Hepatocyte (in vitro differentiated cells): Measurements from ENCODE around the gene NELFCD. TPM values are rescaled to one million over a fixed set of nuclear protein-coding genes. Genes with fewer than 3 reads are reported as not detected.
"Not testable (repeated sequence)": the region's sequence is repeated elsewhere in the genome, so short reads cannot be mapped to it uniquely, and the experiment has no call there.

Source experiments
- DNase-seq: peaks from one replicate; pipeline ENCODE4 v3.0.0-alpha.2; 2016; ENCODE audit warnings: low spot score
- H2AFZ ChIP-seq: fragments of 200-600 bp; sonication (generic); 2 replicates; pipeline ENCODE4 v1.6.0; 2016; ENCODE audit warnings: antibody characterized with exemption, mild to moderate bottlenecking
- H3K27ac ChIP-seq: fragments of 200-600 bp; sonication (generic); 2 replicates; pipeline ENCODE4 v1.5.1; 2016; ENCODE audit warnings: mild to moderate bottlenecking
- H3K27me3 ChIP-seq: fragments of 200-600 bp; sonication (generic); 2 replicates; pipeline ENCODE4 v1.6.1; 2016
- H3K36me3 ChIP-seq: fragments of 200-600 bp; sonication (generic); replicated peaks from 2 replicates; pipeline ENCODE4 v1.5.1; 2016; ENCODE audit warnings: low read depth; ENCODE audit not compliant: insufficient read depth
- H3K4me1 ChIP-seq: fragments of 200-600 bp; sonication (generic); 2 replicates; pipeline ENCODE4 v1.5.1; 2016; ENCODE audit warnings: mild to moderate bottlenecking, moderate library complexity; ENCODE audit not compliant: insufficient read depth
- H3K4me2 ChIP-seq: fragments of 200-600 bp; sonication (generic); 2 replicates; pipeline ENCODE4 v1.6.0; 2016
- H3K4me3 ChIP-seq: fragments of 200-600 bp; sonication (generic); 2 replicates; pipeline ENCODE4 v1.5.1; 2016; ENCODE audit warnings: mild to moderate bottlenecking
- H3K79me2 ChIP-seq: fragments of 200-600 bp; sonication (generic); 2 replicates; pipeline ENCODE4 v1.6.0; 2017; ENCODE audit warnings: mild to moderate bottlenecking
- H3K9me2 ChIP-seq: fragments of 200-600 bp; sonication (generic); replicated peaks from 2 replicates; pipeline ENCODE4 v1.6.0; 2017; ENCODE audit warnings: mild to moderate bottlenecking; ENCODE audit not compliant: insufficient read depth
- H3K9me3 ChIP-seq: fragments of 200-600 bp; sonication (generic); 2 replicates; pipeline ENCODE4 v1.5.1; 2016; ENCODE audit warnings: low read depth, mild to moderate bottlenecking
- H4K20me1 ChIP-seq: fragments of 200-600 bp; sonication (generic); 2 replicates; pipeline ENCODE4 v1.6.0; 2016; ENCODE audit warnings: mild to moderate bottlenecking; ENCODE audit not compliant: insufficient read depth, poor library complexity, severe bottlenecking
- CTCF ChIP-seq: fragments of 200-600 bp; sonication (generic); IDR thresholded peaks from 2 replicates; pipeline ENCODE4 v1.5.1; 2016; ENCODE audit warnings: antibody characterized with exemption, mild to moderate bottlenecking; ENCODE audit not compliant: poor library complexity
- EZH2 ChIP-seq: fragments of 200-600 bp; sonication (generic); IDR thresholded peaks from 2 replicates; pipeline ENCODE4 v1.6.1; 2016; ENCODE audit warnings: antibody characterized with exemption, mild to moderate bottlenecking, borderline replicate concordance
- EZH2phosphoT487 ChIP-seq: fragments of 200-600 bp; sonication (generic); IDR thresholded peaks from one replicate; pipeline ENCODE4 v1.6.1; 2018; ENCODE audit warnings: antibody characterized with exemption, mild to moderate bottlenecking, low read depth, moderate library complexity; ENCODE audit not compliant: unreplicated experiment, severe bottlenecking
- WGBS: methylation state at CpG from one replicate; pipeline ENCODE4 v1.1.6; 2016; ENCODE audit warnings: low lambda C conversion rate; ENCODE audit errors: missing lambda C conversion rate; 5-methylcytosine and 5-hydroxymethylcytosine counted together
- polyA plus RNA-seq: library from polyadenylated mRNA; unstranded; fragments of >200 nt; fragmentation: Nextera tagmentation; extraction: Ambion mirVana; gene quantifications from 2 replicates; pipeline ENCODE4 v1.2.1, GENCODE V29; 2016
- total RNA-seq: library from RNA; depleted of rRNA; stranded (reverse); fragments of >200 nt; gene quantifications from 2 replicates; pipeline ENCODE4 v1.2.3, GENCODE V29; 2014

Gene NELFCD
- total and polyA plus RNA-seq, 2 experiments from 2014 or later, result 48.3 to 64.0 TPM

DNA sequence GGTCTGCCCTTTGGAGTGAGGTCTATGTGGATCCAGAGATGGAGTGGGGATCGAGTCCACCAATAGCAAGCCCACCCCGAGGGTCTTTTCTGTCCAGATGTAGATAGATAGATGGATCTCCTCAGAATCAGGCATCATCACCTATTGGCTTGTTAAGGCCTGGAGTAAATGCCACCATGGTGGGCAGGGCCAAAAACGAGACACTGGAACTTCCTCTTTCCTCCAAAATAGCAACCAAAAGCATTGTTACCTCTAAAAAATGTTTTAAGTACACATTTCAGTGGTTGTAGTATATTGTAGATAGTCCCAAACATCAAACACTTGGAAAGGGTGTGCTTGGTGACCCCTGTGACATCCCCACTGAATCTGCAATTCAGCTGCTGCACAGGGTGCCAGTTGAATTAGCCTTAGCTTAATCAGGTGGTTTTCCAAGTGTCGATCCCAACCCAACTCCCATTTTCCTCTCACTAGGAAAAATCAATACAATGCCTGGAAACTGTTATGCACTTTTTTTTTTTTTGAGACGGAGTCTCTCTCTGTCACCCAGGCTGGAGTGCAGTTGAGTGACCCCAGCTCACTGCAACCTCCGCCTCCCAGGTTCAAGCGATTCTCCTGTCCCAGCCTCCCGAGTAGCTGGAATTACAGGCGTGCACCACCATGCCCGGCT lies 35.0 kb upstream of the NELFCD start:
- DNase-seq, result no peak
- Histone ChIP-seq H3K79me2 (no peaks in the 10 kb centered on the region), H3K4me1 (peaks cover 3% of the 10 kb centered on the region), H3K27me3 (no peaks in the 10 kb centered on the region), H3K9me2 (no peaks in the 10 kb centered on the region), H3K4me3 (no peak overlapping the region), H2AFZ (no peak overlapping the region), H3K27ac (no peak overlapping the region), H4K20me1 (no peaks in the 10 kb centered on the region), H3K9me3 (no peaks in the 10 kb centered on the region), H3K36me3 (no peaks in the 10 kb centered on the region), H3K4me2 (no peak overlapping the region)
- WGBS, result 94% methylated on average over 10 of the region's 10 CpGs
- TF ChIP-seq EZH2 (no peak), CTCF (no peak), EZH2phosphoT487 (no peak)

- H3K4me1 ChIP-seq, H3K36me3 ChIP-seq, H2AFZ ChIP-seq, H3K9me3 ChIP-seq, DNase-seq, H3K9me2 ChIP-seq, H3K27me3 ChIP-seq, H3K79me2 ChIP-seq, H3K4me3 ChIP-seq, H3K27ac ChIP-seq, H3K4me2 ChIP-seq, H4K20me1 ChIP-seq: not testable (repeated sequence)
- WGBS, result 93% methylated on average over 7 of the region's 7 CpGs
Measured at GRCh38 chr20:58947797-58948388, 33.2 kb upstream of the NELFCD start.

DNA sequence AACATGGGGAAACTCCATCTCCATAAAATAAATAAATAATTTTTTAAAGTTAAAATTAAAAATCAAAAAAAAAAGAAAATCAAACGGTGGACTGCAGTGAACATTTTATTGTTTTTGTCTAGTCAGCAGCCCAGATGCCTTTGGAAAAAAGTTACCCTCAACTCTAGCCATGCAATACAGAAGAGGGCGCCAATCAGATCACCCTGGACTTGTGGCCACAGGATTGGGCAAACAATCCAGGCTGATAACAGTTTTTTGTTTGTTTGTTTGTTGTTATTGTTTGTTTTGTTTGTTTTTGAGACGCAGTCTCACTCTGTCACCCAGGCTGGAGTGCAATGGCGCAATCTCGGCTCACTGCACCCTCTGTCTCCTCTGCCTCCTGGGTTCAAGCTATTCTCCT lies 30.5 kb upstream of the NELFCD start:
- Histone ChIP-seq H4K20me1 (no peaks in the 10 kb centered on the region), H3K36me3 (no peaks in the 10 kb centered on the region), H3K4me3 (no peak overlapping the region), H3K27me3 (no peaks in the 10 kb centered on the region), H2AFZ (no peak overlapping the region), H3K4me2 (no peak overlapping the region), H3K79me2 (no peaks in the 10 kb centered on the region), H3K4me1 (no peaks in the 10 kb centered on the region), H3K9me2 (no peaks in the 10 kb centered on the region), H3K9me3 (no peaks in the 10 kb centered on the region), H3K27ac (no peak overlapping the region)
- no peak for DNase-seq
- 74% methylated on average over 5 of the region's 5 CpGs for WGBS
- TF ChIP-seq CTCF (no peak), EZH2phosphoT487 (no peak), EZH2 (no peak)

- Histone ChIP-seq H3K79me2 (no peaks in the 10 kb centered on the region), H2AFZ (no peak overlapping the region), H3K4me1 (no peaks in the 10 kb centered on the region), H3K9me3 (no peaks in the 10 kb centered on the region), H3K9me2 (no peaks in the 10 kb centered on the region), H4K20me1 (no peaks in the 10 kb centered on the region), H3K4me3 (no peak overlapping the region), H3K27ac (no peak overlapping the region), H3K27me3 (no peaks in the 10 kb centered on the region), H3K36me3 (no peaks in the 10 kb centered on the region), H3K4me2 (no peak overlapping the region)
- DNase-seq, result no peak
- TF ChIP-seq EZH2phosphoT487, result no peak
- no peak for TF ChIP-seq EZH2
- TF ChIP-seq CTCF, result no peak
Measured at GRCh38 chr20:58953050-58953449, 28.0 kb upstream of the NELFCD start.
